GM10248 (cell line): Measurements from ENCODE around the gene MTR.

Experiments
- CTCF ChIA-PET: fragments of 300-600 bp; sonication (Branson Sonifier 250); formaldehyde crosslinking; extraction: SDS; loops from one replicate; lab custom pipeline; 2021; ENCODE audit warnings: antibody characterized with exemption; lab: Yijun Ruan, JAX
- POLR2A ChIA-PET: fragments of 350-650 bp; sonication (Branson Sonifier 250); formaldehyde crosslinking; extraction: SDS; loops from one replicate; lab custom pipeline; 2020; ENCODE audit warnings: antibody characterized with exemption; lab: Yijun Ruan, JAX
- DNase-seq: peaks from one replicate; pipeline ENCODE4 v3.0.0; 2012; ENCODE audit errors: extremely low spot score
- CTCF ChIP-seq: IDR thresholded peaks from 2 replicates; pipeline ENCODE4 v1.5.1; 2012; ENCODE audit warnings: mild to moderate bottlenecking, low read depth; ENCODE audit errors: extremely low read depth, missing control alignments, control extremely low read depth

The MTR gene

DNA sequence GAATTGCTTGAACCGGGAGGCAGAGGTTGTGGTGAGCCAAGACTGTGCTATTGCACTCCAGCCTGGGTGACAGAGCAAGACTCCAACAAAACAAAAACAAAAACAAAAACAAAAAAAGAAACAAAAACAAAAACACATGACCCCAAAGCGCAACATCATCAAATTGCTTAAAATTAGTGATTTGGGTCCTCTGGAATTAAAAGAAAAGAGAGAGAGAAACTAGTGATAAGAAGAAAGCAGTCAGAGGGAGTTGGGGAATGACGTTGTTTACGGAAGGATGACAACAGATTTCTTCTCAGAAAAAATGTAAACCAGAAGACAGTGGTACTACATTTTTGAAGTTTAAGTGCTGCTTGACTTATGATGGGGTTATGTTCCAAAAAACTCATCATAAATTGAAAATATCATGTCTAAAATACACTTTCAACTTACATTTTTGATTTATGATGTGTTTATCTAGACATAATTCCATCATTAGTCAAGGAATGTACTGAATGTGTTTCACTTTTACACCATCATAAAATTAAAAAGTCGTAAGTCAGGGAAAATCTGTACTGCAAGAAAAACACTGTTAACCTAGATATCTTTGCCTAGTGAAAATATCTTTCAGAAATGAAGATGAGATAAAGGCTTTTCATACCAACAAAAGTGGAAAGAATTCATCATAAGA, 121.2 kb downstream of the MTR start:
- ChIA-PET CTCF (no interaction called here), POLR2A (no interaction called here)
- no peak for DNase-seq
- TF ChIP-seq CTCF = no peak

DNA sequence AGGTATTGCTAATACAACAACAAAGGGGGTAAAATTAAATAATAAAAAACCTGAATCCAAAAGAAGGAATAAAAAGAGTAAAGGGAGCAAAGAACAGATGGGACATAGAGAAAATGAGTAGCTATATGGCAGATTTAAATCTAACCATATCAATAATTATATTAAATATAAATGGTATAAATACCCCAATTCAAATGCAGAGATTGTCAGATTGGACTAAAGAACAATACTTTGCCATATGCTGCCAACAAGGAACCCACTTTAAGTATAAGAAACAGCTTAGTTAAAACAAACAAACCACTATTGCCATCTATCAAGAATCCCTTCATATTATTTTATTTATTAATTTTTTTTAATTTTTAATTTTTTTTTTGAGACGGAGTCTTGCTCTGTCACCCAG, 122.4 kb downstream of the MTR start:
- no peak for DNase-seq
- CTCF ChIA-PET = no interaction called here
- POLR2A ChIA-PET = no interaction called here
- no peak for TF ChIP-seq CTCF

- no peak for TF ChIP-seq CTCF
- ChIA-PET CTCF (no interaction called here), POLR2A (no interaction called here)
- DNase-seq = no peak
Measured at GRCh38 chr1:236920286-236920894, 125.3 kb downstream of the MTR start.

DNA sequence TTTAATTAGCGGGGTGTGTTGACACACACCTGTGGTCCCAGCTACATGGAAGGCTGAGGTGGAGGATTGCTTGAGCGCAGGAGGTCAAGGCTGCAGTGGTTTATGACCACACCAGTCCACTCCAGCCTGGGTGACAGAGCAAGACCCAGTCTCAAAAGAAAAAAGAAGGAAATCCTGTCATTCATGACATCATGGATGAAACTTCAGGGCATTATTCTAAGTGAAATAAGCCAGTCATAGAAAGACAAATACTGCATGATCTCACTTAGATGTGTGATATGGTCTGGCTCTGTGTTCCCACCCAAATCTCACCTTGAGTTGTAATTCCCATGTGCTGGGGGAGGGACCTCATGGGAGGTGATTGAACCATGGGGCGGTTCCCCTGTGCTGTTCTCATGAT, 126.5 kb downstream of the MTR start:
- POLR2A ChIA-PET = no interaction called here
- DNase-seq = no peak
- CTCF ChIA-PET = no interaction called here
- TF ChIP-seq CTCF = no peak

- no peak for DNase-seq
- no peak for TF ChIP-seq CTCF
- ChIA-PET POLR2A (no interaction called here), CTCF (no interaction called here)
Measured at GRCh38 chr1:236922190-236922589, 127.1 kb downstream of the MTR start.

GRCh38 chr1:236925386-236925785, 130.3 kb downstream of the MTR start:
- no peak for TF ChIP-seq CTCF
- ChIA-PET POLR2A (no interaction called here), CTCF (no interaction called here)
- no peak for DNase-seq

DNA sequence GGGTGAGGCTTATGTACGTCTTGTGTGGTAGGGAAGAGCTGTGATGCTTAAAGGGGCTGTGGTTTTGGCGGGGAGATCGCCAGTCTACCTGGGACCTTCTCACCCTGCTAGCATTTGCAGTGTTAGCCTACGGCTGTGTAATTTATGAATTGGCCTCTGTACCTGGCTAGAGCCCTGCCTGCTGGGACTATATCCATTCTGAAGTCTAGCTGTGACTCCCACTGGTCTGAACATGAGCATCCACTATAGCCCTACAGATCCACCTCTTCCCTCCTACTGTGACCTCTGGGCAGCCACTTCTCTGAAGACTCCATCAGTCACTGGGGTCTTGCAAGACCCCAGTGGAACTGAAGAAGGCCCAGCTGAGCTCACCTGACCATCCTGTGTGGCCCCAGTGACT, 135.4 kb downstream of the MTR start:
- ChIA-PET CTCF (no interaction called here), POLR2A (no interaction called here)
- DNase-seq = no peak
- no peak for TF ChIP-seq CTCF
